HTERT RPE-1 (cell line): ENCODE results near the gene PCDHAC2.

Experiments
- in situ Hi-C: fragments of 300-500 bp; cut with MboI; formaldehyde crosslinking; loops from 4 replicates; pipeline ENCODE4 v1.14.3; 2020; ENCODE audit warnings: low sequenced_read_pairs

Gene PCDHAC2, protein sequence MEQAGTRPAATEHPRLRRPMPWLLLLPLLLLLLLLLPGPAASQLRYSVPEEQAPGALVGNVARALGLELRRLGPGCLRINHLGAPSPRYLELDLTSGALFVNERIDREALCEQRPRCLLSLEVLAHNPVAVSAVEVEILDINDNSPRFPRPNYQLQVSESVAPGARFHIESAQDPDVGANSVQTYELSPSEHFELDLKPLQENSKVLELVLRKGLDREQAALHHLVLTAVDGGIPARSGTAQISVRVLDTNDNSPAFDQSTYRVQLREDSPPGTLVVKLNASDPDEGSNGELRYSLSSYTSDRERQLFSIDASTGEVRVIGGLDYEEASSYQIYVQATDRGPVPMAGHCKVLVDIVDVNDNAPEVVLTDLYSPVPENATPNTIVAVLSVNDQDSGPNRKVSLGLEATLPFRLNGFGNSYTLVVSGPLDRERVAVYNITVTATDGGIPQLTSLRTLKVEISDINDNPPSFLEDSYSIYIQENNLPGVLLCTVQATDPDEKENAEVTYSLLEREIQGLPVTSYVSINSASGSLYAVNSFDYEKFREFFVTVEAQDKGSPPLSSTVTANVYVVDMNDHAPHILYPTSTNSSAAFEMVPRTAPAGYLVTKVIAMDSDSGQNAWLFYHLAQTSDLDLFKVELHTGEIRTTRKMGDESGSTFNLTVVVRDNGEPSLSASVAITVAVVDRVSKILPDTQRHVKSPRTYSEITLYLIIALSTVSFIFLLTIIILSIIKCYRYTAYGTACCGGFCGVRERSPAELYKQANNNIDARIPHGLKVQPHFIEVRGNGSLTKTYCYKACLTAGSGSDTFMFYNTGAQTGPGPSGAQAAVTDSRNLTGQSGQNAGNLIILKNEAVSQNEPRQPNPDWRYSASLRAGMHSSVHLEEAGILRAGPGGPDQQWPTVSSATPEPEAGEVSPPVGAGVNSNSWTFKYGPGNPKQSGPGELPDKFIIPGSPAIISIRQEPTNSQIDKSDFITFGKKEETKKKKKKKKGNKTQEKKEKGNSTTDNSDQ

DNA sequence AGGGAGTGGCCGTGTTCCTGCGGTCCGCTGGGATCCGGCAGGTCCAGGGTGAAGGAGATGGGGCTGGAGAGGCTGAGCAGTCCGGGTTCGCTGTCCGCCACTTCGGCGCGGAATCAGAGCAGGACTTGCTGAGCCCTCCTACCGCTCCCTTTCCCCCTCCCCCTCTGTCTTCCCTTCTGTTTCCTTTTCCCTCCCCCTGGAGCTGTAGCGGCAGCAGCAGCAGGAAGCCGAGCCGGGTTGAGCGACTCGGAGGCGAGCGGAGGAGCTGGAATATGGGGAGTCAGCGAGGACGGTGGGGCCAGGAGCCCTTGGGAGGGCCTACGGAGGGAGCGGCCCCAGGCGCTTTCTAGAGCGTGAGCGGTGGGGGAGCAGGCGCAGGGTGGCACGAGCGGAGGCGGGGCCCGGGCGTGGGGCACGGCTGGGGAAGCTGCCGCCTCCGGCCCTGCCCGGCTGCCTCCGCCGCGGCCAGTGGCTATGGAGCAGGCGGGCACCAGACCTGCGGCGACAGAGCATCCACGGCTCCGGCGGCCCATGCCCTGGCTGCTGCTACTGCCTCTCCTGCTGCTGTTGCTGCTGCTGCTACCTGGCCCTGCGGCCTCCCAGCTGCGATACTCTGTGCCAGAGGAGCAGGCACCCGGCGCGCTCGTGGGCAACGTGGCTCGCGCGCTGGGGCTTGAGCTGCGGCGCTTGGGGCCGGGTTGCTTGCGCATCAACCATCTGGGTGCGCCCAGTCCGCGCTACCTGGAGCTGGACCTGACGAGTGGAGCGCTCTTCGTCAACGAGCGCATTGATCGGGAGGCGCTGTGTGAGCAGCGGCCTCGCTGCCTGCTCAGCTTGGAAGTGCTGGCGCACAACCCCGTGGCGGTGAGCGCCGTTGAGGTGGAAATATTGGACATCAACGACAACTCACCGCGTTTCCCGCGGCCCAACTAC lies at the start of gene PCDHAC2:
Gene PCDHAC2, plus strand, starts transcription at position 184 of the 933 bp plus-strand sequence. Its CDS starts 291 bp downstream, at position 475.
- in situ Hi-C loops = no loop called here

DNA sequence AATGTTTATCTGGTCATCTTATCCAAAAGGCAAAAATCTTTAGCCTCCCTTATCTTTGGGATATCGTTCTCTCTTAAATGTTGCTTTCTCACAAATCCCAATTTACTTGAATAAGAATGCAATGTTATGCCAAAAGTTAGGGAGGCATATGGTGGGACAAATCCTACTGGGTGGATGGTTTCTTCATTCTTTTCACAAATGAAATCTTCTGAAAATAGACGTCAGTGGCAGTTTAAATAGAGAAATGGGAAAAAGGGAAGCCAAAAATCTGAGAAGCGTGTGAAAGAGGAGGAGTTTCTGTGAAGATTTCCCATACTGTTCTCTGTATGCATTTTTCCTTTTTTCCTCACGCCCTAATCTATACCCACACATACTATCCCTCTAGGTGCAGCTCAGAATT lies 42.7 kb upstream of the PCDHAC2 start:
- in situ Hi-C loops = no loop called here

- in situ Hi-C loops = no loop called here
These were observed 40.4 kb upstream of the PCDHAC2 start, which contains the start of gene PCDHAC1 for GRCh38 chr5:140925806-140926442. TSS of gene PCDHAC1 (plus strand) at chr5:140926299. CDS start at chr5:140926893, 594 bp downstream.

- in situ Hi-C loops = no loop called here
These were observed 39.6 kb upstream of the PCDHAC2 start for GRCh38 chr5:140926443-140927227.

DNA sequence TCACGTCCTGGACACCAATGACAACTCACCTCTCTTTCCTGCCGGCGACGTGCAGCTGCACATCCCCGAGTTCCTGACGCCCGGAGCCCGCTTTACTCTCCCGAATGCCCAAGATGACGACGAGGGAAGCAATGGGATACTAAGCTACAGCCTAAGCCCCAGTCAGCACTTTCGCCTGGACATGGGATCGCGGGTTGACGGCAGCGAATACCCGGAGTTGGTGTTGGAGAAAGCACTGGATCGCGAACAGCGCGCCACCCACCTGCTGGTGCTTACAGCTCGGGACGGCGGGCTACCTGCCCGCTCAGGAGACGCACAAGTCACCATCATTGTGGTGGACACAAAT lies 39.1 kb upstream of the PCDHAC2 start:
- in situ Hi-C loops = no loop called here

DNA sequence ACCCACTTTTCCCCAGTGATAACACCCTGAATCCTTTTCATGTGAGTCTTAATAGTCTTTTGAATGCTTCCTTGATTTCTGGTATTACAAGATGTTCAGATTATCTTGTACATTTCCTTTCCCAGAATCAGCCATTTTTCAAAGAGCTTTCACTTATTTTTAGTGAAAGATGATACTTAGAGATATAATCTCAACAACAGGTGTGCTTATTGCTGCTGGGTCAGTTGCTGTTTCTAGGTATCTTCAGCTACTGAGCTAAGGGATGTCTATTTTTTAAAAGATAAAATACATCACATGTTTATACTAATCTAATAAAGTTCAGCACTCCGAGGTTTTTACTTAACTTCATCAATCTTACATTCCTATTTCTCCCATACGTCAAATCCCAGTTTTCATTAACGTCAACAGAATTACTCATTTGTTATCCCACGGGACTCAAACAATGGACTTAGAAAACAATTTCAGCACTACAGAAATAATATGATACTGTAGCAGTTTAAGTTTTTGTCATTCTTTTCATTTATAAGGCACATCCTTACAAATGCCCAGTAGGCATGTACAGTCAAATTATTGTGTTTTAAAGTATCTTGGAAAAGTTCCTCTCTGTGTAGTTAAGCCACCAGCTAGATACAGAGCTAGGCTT lies 31.2 kb upstream of the PCDHAC2 start:
- in situ Hi-C loops = no loop called here

GRCh38 chr5:140946578-140946977 lies 19.7 kb upstream of the PCDHAC2 start:
- in situ Hi-C loops = no loop called here

- in situ Hi-C loops = no loop called here
These were observed 14.6 kb upstream of the PCDHAC2 start for GRCh38 chr5:140951636-140952035.

- in situ Hi-C loops = no loop called here
These were observed 13.0 kb upstream of the PCDHAC2 start for GRCh38 chr5:140953234-140953633.

DNA sequence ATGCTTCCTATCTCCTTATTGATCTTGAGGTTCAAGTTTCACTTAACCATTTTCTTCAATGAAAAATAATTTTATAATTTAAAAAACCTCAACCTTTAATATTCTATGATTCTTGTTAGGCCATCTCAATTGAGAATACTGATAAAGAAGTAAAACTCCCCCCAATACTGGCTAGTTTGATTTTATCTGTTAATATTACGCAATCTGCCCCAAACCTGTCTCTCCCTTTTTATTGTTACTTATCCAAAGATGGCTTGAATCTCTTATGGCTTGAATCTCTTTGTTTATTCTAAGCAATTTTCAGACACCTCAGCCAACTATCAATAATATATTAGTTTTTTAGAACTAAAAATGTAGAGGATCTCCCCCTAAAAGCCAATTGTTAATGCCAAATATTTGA lies 4.1 kb upstream of the PCDHAC2 start:
- in situ Hi-C loops = no loop called here

DNA sequence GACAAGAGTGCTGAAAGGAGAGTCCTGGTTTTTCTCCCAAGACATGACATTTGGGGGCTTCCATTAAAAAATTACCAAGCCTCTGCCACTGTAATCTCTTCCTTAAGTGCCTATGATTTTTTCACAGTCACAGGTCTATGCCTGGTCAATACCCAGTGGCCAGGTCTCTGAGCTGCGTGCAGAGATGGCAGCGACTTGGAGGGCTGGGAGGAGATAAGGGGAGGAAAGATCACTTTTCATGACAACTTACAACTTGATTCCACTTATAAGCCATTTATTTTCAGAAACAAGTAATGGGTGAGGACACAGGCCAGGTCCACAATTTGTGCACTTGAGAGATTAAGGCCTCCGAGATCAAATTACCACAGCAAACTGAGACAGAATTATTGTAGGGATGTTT lies 1.9 kb upstream of the PCDHAC2 start:
- in situ Hi-C loops = no loop called here

GRCh38 chr5:140965905-140966292 lies 377 bp upstream of the PCDHAC2 start:
- in situ Hi-C loops = no loop called here

GRCh38 chr5:140967226-140967893 lies 1.1 kb downstream of the PCDHAC2 start:
- in situ Hi-C loops = no loop called here

- in situ Hi-C loops = no loop called here
These were observed 3.6 kb downstream of the PCDHAC2 start for GRCh38 chr5:140969880-140970279.

GRCh38 chr5:140973550-140973949 lies 7.3 kb downstream of the PCDHAC2 start:
- in situ Hi-C loops = no loop called here

- in situ Hi-C loops = no loop called here
These were observed 10.7 kb downstream of the PCDHAC2 start for GRCh38 chr5:140977003-140977402.

DNA sequence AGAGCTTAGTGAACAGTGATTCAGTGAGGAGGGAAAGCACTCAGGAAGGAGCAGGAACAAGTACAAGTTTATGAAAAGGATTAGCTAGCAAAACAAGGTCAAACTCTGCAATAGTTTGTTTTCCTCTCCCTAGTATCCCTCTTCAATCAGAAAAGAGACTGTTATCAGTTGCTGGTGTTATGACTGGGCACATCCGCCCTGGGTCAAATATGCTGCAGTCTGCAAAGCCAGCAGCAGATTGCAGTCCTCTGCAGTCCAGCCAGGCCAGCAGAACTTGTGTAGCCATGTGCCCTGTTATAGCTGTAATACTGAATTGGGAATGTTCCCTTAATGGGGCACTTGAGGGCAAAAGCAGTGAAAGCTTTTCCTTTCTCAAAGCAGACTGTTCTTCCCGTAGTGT lies 12.0 kb downstream of the PCDHAC2 start:
- in situ Hi-C loops = no loop called here

DNA sequence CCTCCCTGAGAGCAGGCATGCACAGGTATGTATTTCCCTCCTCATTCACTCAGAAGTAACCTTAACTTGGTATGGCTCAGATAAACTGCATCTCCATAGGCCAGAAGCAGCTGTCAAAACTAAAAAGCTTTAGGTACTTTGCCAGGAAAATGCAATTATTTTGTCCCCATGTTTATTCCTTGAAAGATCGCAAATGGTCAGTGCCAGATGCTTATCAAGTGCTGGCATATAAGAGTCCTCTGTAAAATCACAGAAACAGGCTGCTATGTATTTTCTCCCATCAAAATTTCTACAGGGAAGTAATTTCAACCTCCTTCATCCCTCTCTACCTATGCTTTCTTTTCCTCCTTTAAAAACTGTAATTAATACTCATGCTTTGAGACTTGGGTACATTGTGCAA lies 12.7 kb downstream of the PCDHAC2 start:
- in situ Hi-C loops = no loop called here
